ENCODE data around the gene VSIG10.

- TF ChIP-seq CTCF (IDR thresholded peaks at IDR 0.05; ENCODE audit: insufficient read depth, low read depth, low read length) (peak; percentile 2), EZH2 (IDR thresholded peaks at IDR 0.05; ENCODE audit: insufficient read depth, low read length) (no peak)
These were observed 68.4 kb downstream of the VSIG10 start for GRCh38 chr12:118035190-118036041.
